ENCODE results near the gene CCNT1. TPM values are rescaled to one million over a fixed set of nuclear protein-coding genes. Genes with fewer than 3 reads are reported as not detected.

CCNT1 gene
- total and polyA plus RNA-seq, 2 of the 13 experiments (the other 11 are each of a cell fraction or from before 2014, with no cell fraction given), result 18.0 to 28.2 TPM

DNA sequence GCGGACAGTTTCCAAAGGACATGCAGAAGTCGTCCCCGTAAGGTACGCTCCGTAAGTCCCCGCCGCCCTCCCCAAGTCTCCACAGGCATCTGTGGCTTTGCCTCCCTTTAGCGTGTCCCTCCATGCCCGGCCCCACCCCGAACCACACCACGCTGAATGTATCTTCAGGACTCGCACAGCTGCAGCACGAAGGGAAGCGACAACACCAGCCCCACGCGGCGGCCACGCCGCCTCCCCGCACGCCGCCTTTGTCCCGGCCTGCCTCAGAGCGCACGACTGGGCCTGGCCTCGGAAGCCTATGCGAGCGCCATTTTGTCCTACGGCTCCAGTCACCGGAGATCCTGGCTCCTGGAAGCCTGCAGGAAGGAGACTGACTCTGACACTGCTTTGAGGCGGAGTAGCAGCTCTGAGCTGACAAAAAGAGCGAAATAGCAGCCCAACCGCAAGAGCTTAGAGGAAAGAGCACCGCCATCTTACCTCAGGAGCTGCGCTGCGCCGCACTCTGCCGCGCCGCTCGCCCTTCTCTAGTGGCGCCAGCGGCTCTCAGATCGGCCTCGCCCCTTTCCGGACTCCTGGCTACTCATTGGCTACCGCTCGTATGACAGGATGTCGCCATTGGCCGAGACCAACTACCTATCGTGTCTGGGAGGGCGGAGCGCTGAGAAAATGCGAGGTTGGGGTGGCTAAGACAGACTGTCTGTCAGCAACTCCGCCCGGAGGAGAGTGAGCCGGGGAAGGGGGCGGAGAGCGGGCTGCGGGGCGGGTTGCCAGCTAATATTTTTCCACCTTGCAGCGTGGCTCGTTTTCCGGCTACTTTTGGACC lies 34.6 kb downstream of the CCNT1 start, which contains the start of gene KANSL2 (continued):
- TF ChIP-seq, protein P1, sequence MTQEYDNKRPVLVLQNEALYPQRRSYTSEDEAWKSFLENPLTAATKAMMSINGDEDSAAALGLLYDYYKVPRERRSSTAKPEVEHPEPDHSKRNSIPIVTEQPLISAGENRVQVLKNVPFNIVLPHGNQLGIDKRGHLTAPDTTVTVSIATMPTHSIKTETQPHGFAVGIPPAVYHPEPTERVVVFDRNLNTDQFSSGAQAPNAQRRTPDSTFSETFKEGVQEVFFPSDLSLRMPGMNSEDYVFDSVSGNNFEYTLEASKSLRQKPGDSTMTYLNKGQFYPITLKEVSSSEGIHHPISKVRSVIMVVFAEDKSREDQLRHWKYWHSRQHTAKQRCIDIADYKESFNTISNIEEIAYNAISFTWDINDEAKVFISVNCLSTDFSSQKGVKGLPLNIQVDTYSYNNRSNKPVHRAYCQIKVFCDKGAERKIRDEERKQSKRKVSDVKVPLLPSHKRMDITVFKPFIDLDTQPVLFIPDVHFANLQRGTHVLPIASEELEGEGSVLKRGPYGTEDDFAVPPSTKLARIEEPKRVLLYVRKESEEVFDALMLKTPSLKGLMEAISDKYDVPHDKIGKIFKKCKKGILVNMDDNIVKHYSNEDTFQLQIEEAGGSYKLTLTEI (CRISPR knock-in tag; conservative IDR thresholded peaks at IDR 0.05), result no peak; the same call in 1 of the 2 replicates
- TF ChIP-seq ZEB1 (IDR thresholded peaks at IDR 0.05; ENCODE audit: insufficient replicate concordance, low read depth) (no peak), ZNF253 (CRISPR knock-in tag; IDR thresholded peaks at IDR 0.05; ENCODE audit: borderline replicate concordance) (peak; percentile 79; the same call in 1 of the 2 replicates), ARNT (IDR thresholded peaks at IDR 0.05) (no peak), MTA3 (CRISPR knock-in tag; IDR thresholded peaks at IDR 0.05) (no peak), CENPT (CRISPR knock-in tag; IDR thresholded peaks at IDR 0.05; ENCODE audit: low read depth) (no peak), POLR2AphosphoS5 (IDR thresholded peaks at IDR 0.05; ENCODE audit: low read depth, low read length) (peak; percentile 98), ZSCAN21 (CRISPR knock-in tag; IDR thresholded peaks at IDR 0.05; ENCODE audit: borderline replicate concordance) (peak; percentile 68; the same call in 1 of the 2 replicates), NFYC (CRISPR knock-in tag; IDR thresholded peaks at IDR 0.05) (peak; percentile 97), ZNF543 (CRISPR knock-in tag; IDR thresholded peaks at IDR 0.05) (peak; percentile 91), ARID2 (CRISPR knock-in tag; IDR thresholded peaks at IDR 0.05; ENCODE audit: borderline replicate concordance) (peak; percentile 94; the same call in 1 of the 2 replicates), NCOA2 (CRISPR knock-in tag; IDR thresholded peaks at IDR 0.05) (peak; percentile 54; the same call in 1 of the 2 replicates)
- TF ChIP-seq, protein P2, sequence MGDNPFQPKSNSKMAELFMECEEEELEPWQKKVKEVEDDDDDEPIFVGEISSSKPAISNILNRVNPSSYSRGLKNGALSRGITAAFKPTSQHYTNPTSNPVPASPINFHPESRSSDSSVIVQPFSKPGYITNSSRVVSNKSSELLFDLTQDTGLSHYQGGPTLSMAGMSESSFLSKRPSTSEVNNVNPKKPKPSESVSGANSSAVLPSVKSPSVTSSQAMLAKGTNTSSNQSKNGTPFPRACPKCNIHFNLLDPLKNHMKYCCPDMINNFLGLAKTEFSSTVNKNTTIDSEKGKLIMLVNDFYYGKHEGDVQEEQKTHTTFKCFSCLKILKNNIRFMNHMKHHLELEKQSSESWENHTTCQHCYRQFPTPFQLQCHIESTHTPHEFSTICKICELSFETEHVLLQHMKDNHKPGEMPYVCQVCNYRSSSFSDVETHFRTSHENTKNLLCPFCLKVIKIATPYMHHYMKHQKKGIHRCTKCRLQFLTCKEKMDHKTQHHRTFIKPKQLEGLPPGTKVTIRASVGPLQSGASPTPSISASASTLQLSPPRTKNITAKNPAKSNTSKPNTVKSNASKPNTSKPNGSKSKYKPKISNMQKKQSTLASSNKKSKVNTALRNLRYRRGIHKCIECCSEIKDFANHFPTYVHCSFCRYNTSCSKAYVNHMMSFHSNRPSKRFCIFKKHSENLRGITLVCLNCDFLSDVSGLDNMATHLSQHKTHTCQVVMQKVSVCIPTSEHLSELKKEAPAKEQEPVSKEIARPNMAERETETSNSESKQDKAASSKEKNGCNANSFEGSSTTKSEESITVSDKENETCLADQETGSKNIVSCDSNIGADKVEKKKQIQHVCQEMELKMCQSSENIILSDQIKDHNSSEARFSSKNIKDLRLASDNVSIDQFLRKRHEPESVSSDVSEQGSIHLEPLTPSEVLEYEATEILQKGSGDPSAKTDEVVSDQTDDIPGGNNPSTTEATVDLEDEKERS (CRISPR knock-in tag; IDR thresholded peaks at IDR 0.05), result peak; percentile 98
- TF ChIP-seq, protein P3, sequence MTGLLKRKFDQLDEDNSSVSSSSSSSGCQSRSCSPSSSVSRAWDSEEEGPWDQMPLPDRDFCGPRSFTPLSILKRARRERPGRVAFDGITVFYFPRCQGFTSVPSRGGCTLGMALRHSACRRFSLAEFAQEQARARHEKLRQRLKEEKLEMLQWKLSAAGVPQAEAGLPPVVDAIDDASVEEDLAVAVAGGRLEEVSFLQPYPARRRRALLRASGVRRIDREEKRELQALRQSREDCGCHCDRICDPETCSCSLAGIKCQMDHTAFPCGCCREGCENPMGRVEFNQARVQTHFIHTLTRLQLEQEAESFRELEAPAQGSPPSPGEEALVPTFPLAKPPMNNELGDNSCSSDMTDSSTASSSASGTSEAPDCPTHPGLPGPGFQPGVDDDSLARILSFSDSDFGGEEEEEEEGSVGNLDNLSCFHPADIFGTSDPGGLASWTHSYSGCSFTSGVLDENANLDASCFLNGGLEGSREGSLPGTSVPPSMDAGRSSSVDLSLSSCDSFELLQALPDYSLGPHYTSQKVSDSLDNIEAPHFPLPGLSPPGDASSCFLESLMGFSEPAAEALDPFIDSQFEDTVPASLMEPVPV (CRISPR knock-in tag; IDR thresholded peaks at IDR 0.05), result peak; percentile 70; the same call in 1 of the 2 replicates
- TF ChIP-seq, protein P4, sequence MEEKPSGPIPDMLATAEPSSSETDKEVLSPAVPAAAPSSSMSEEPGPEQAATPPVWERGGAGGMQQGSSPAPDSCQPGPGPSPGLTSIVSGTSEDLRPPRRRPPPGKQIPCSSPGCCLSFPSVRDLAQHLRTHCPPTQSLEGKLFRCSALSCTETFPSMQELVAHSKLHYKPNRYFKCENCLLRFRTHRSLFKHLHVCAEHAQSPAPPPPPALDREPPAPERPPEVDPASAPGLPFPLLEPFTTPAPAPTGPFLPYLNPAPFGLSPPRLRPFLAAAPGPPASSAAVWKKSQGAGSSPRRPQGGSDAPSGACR (CRISPR knock-in tag; IDR thresholded peaks at IDR 0.05), result no peak
- TF ChIP-seq, protein P5, sequence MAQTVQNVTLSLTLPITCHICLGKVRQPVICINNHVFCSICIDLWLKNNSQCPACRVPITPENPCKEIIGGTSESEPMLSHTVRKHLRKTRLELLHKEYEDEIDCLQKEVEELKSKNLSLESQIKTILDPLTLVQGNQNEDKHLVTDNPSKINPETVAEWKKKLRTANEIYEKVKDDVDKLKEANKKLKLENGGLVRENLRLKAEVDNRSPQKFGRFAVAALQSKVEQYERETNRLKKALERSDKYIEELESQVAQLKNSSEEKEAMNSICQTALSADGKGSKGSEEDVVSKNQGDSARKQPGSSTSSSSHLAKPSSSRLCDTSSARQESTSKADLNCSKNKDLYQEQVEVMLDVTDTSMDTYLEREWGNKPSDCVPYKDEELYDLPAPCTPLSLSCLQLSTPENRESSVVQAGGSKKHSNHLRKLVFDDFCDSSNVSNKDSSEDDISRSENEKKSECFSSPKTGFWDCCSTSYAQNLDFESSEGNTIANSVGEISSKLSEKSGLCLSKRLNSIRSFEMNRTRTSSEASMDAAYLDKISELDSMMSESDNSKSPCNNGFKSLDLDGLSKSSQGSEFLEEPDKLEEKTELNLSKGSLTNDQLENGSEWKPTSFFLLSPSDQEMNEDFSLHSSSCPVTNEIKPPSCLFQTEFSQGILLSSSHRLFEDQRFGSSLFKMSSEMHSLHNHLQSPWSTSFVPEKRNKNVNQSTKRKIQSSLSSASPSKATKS (CRISPR knock-in tag; IDR thresholded peaks at IDR 0.05), result no peak
- TF ChIP-seq, protein P6, sequence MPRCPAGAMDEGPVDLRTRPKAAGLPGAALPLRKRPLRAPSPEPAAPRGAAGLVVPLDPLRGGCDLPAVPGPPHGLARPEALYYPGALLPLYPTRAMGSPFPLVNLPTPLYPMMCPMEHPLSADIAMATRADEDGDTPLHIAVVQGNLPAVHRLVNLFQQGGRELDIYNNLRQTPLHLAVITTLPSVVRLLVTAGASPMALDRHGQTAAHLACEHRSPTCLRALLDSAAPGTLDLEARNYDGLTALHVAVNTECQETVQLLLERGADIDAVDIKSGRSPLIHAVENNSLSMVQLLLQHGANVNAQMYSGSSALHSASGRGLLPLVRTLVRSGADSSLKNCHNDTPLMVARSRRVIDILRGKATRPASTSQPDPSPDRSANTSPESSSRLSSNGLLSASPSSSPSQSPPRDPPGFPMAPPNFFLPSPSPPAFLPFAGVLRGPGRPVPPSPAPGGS (CRISPR knock-in tag; IDR thresholded peaks at IDR 0.05), result no peak
